BLaER1 (cell line): ENCODE results near the gene SLC23A3.

Experiments
- H3K27ac ChIP-seq: shearing (Covaris generic); formaldehyde crosslinking; 2 replicates; pipeline ENCODE4 v1.8.1; 2022
- H3K27me3 ChIP-seq: shearing (Covaris generic); formaldehyde crosslinking; 2 replicates; pipeline ENCODE4 v1.8.1; 2022
- H3K36me3 ChIP-seq: shearing (Covaris generic); formaldehyde crosslinking; 2 replicates; pipeline ENCODE4 v1.8.1; 2022
- H3K4me1 ChIP-seq: shearing (Covaris generic); formaldehyde crosslinking; 2 replicates; pipeline ENCODE4 v1.8.1; 2022
- H3K4me2 ChIP-seq: shearing (Covaris generic); formaldehyde crosslinking; 2 replicates; pipeline ENCODE4 v1.8.1; 2022
- H3K4me3 ChIP-seq: shearing (Covaris generic); formaldehyde crosslinking; 2 replicates; pipeline ENCODE4 v1.8.1; 2022
- H3K9ac ChIP-seq: shearing (Covaris generic); formaldehyde crosslinking; 2 replicates; pipeline ENCODE4 v1.8.1; 2022
- H3K9me3 ChIP-seq: shearing (Covaris generic); formaldehyde crosslinking; 2 replicates; pipeline ENCODE4 v1.8.1; 2022
- H4K20me1 ChIP-seq: shearing (Covaris generic); formaldehyde crosslinking; 2 replicates; pipeline ENCODE4 v1.8.1; 2022
- Cebpa-rat ChIP-seq: shearing (Covaris generic); IDR thresholded peaks from 2 replicates; pipeline ENCODE4 v1.8.1; 2022

SLC23A3 gene

DNA sequence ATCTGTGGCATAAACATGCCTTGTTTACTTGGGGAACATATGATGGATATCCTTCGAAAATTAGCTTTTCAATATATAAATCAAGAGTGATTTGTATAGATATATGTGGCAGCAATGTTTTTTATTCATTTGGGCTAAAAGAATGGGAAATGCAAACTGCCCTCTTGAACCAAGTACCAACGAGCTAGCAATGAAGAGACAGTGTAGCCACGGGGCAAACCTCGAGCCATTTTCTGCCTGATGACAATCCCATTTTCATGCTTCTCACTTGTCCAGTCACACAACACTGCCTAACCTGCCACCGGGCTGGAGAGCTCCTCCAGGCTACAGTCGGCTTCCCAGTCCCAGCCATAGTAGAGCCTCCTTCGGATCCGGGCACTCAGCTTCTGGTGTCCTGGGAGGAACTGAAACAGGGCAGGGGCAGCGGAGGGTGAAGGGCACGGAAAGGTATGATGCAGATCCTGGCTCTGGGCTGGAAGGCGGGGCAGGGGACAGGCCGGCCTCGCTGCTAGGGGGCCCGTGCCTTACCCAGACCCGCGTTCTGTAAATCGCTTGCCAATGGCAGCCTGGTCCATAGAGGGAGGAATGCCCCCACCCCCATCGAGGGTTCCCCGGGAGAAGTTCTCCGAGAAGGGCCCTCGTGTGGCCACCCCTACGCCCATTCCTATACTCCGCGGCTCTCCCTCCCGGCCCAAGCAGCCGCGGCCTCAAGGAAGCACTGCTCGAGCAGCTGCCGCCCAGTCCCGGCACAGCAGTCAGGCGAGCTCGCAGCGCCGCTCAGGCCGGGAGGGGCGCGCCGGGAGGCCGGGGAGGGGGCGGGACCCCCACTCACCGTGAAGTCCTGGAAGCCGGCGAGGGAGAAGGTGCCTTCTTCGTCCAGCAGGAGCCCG lies 6.3 kb upstream of the SLC23A3 start:
- peak overlapping the region; percentile 91 for H3K4me2 ChIP-seq
- H4K20me1 ChIP-seq, result peaks cover 32% of the 10 kb centered on the region; the same call in 1 of the 2 replicates
- H3K4me1 ChIP-seq, result peaks cover 42% of the 10 kb centered on the region
- no peak for TF ChIP-seq Cebpa-rat
- H3K4me3 ChIP-seq, result peak overlapping the region; percentile 89
- peaks cover 62% of the 10 kb centered on the region for H3K36me3 ChIP-seq
- peak overlapping the region; percentile 86 for H3K27ac ChIP-seq
- no peaks in the 10 kb centered on the region for H3K9me3 ChIP-seq
- peak overlapping the region; percentile 89 for H3K9ac ChIP-seq
- no peaks in the 10 kb centered on the region for H3K27me3 ChIP-seq

GRCh38 chr2:219175486-219175885 lies 5.7 kb upstream of the SLC23A3 start:
- peaks cover 55% of the 10 kb centered on the region for H3K36me3 ChIP-seq
- no peak overlapping the region for H3K27ac ChIP-seq
- H3K9ac ChIP-seq, result peak overlapping the region; percentile 89
- H3K4me2 ChIP-seq, result peak overlapping the region; percentile 91
- H4K20me1 ChIP-seq, result peaks cover 27% of the 10 kb centered on the region; the same call in 1 of the 2 replicates
- peaks cover 38% of the 10 kb centered on the region for H3K4me1 ChIP-seq
- H3K27me3 ChIP-seq, result no peaks in the 10 kb centered on the region
- no peaks in the 10 kb centered on the region for H3K9me3 ChIP-seq
- TF ChIP-seq Cebpa-rat, result no peak
- peak overlapping the region; percentile 89 for H3K4me3 ChIP-seq

- 0 out of 2 replicates have a peak overlapping the region, but pooled peaks have one; percentile 89 for H3K9ac ChIP-seq
- no peak overlapping the region for H3K4me3 ChIP-seq
- H3K4me2 ChIP-seq, result peak overlapping the region; percentile 91; the same call in 1 of the 2 replicates
- peaks cover 31% of the 10 kb centered on the region for H3K4me1 ChIP-seq
- H3K36me3 ChIP-seq, result peaks cover 48% of the 10 kb centered on the region
- H4K20me1 ChIP-seq, result peaks cover 21% of the 10 kb centered on the region; the same call in 1 of the 2 replicates
- no peak for TF ChIP-seq Cebpa-rat
- H3K27me3 ChIP-seq, result no peaks in the 10 kb centered on the region
- H3K9me3 ChIP-seq, result no peaks in the 10 kb centered on the region
- no peak overlapping the region for H3K27ac ChIP-seq
Observed at GRCh38 chr2:219174801-219175200, 5.0 kb upstream of the SLC23A3 start.

- Histone ChIP-seq H3K4me1 (peaks cover 25% of the 10 kb centered on the region), H4K20me1 (peaks cover 14% of the 10 kb centered on the region; the same call in 1 of the 2 replicates), H3K4me2 (no peak overlapping the region), H3K27me3 (no peaks in the 10 kb centered on the region), H3K27ac (no peak overlapping the region), H3K36me3 (peaks cover 43% of the 10 kb centered on the region), H3K4me3 (no peak overlapping the region), H3K9ac (peak overlapping the region; percentile 16; the same call in 1 of the 2 replicates), H3K9me3 (no peaks in the 10 kb centered on the region)
- TF ChIP-seq Cebpa-rat, result no peak
Observed at GRCh38 chr2:219174146-219174545, 4.3 kb upstream of the SLC23A3 start.

GRCh38 chr2:219173176-219173575 lies 3.3 kb upstream of the SLC23A3 start:
- H3K36me3 ChIP-seq, result peaks cover 43% of the 10 kb centered on the region
- peaks cover 8% of the 10 kb centered on the region; the same call in 1 of the 2 replicates for H4K20me1 ChIP-seq
- no peak overlapping the region for H3K4me2 ChIP-seq
- H3K4me3 ChIP-seq, result no peak overlapping the region
- H3K4me1 ChIP-seq, result peaks cover 20% of the 10 kb centered on the region
- H3K27me3 ChIP-seq, result no peaks in the 10 kb centered on the region
- TF ChIP-seq Cebpa-rat, result no peak
- no peaks in the 10 kb centered on the region for H3K9me3 ChIP-seq
- H3K9ac ChIP-seq, result no peak overlapping the region
- H3K27ac ChIP-seq, result no peak overlapping the region

GRCh38 chr2:219172231-219173154 lies 2.7 kb upstream of the SLC23A3 start:
- H3K27ac ChIP-seq, result no peak overlapping the region
- H3K4me2 ChIP-seq, result no peak overlapping the region
- H3K36me3 ChIP-seq, result peaks cover 43% of the 10 kb centered on the region
- H4K20me1 ChIP-seq, result peaks cover 8% of the 10 kb centered on the region; the same call in 1 of the 2 replicates
- no peak overlapping the region for H3K4me3 ChIP-seq
- TF ChIP-seq Cebpa-rat, result no peak
- H3K4me1 ChIP-seq, result peaks cover 20% of the 10 kb centered on the region
- no peaks in the 10 kb centered on the region for H3K9me3 ChIP-seq
- H3K9ac ChIP-seq, result no peak overlapping the region
- no peaks in the 10 kb centered on the region for H3K27me3 ChIP-seq

- Histone ChIP-seq H3K9ac (no peak overlapping the region), H3K4me2 (no peak overlapping the region), H3K4me1 (peaks cover 20% of the 10 kb centered on the region), H3K4me3 (no peak overlapping the region), H4K20me1 (peaks cover 8% of the 10 kb centered on the region; the same call in 1 of the 2 replicates), H3K27ac (no peak overlapping the region), H3K27me3 (no peaks in the 10 kb centered on the region), H3K36me3 (peaks cover 43% of the 10 kb centered on the region), H3K9me3 (no peaks in the 10 kb centered on the region)
- no peak for TF ChIP-seq Cebpa-rat
Observed at GRCh38 chr2:219171231-219171651, 1.4 kb upstream of the SLC23A3 start.

- H3K9ac ChIP-seq, result no peak overlapping the region
- no peak overlapping the region for H3K4me3 ChIP-seq
- H3K27ac ChIP-seq, result no peak overlapping the region
- no peaks in the 10 kb centered on the region for H3K4me1 ChIP-seq
- no peak overlapping the region for H3K4me2 ChIP-seq
- peaks cover 8% of the 10 kb centered on the region; the same call in 1 of the 2 replicates for H4K20me1 ChIP-seq
- no peaks in the 10 kb centered on the region for H3K9me3 ChIP-seq
- peaks cover 27% of the 10 kb centered on the region for H3K36me3 ChIP-seq
- TF ChIP-seq Cebpa-rat, result no peak
- H3K27me3 ChIP-seq, result no peaks in the 10 kb centered on the region
Observed at GRCh38 chr2:219168932-219169331, 897 bp downstream of the SLC23A3 start.

- H3K4me2 ChIP-seq, result no peak overlapping the region
- 0 out of 2 replicates have a peak, but pooled peaks cover 7% of the 10 kb centered on the region for H4K20me1 ChIP-seq
- H3K36me3 ChIP-seq, result peaks cover 23% of the 10 kb centered on the region
- no peaks in the 10 kb centered on the region for H3K4me1 ChIP-seq
- no peak overlapping the region for H3K4me3 ChIP-seq
- H3K27ac ChIP-seq, result no peak overlapping the region
- H3K9me3 ChIP-seq, result no peaks in the 10 kb centered on the region
- H3K27me3 ChIP-seq, result no peaks in the 10 kb centered on the region
- H3K9ac ChIP-seq, result no peak overlapping the region
- no peak for TF ChIP-seq Cebpa-rat
Observed at GRCh38 chr2:219168526-219168925, 1.3 kb downstream of the SLC23A3 start.
